ENCODE measurements around the gene LRTM2. TPM values are rescaled to one million over a fixed set of nuclear protein-coding genes. Genes with fewer than 3 reads are reported as not detected.

Gene LRTM2
- total and polyA plus RNA-seq, 12 donors, result 0.06 TPM; not detected in 11

- TF ChIP-seq CTCF (IDR thresholded peaks at IDR 0.05) (peak in 3 of 6 experiments; percentile 47 to 70 (median 54)), POLR2A (IDR thresholded peaks at IDR 0.05) (no peak)
- DNase-seq, result peak in 6 of 7 donors; percentile 24 to 86 (median 44)
- WGBS, 4 donors, result 72 to 77% (median 74%) methylated on average over 2 to 14 of the region's 14 CpGs
- Histone ChIP-seq H3K27me3 (no peaks in the 10 kb centered on the region), H3K27ac (peak overlapping the region in 1 of 5 donors; percentile 35), H3K4me3 (no peak overlapping the region), H3K9me3 (replicated peaks in 1 of 3) (no peaks in the 10 kb centered on the region), H3K4me1 (replicated peaks in 1 of 2) (peaks cover 9 to 11% of the 10 kb centered on the region in 2 donors), H3K36me3 (replicated peaks in 1 of 2) (no peaks in the 10 kb centered on the region)
- intact Hi-C loops (cut with DNase I), result no loop called here
These were observed 19.7 kb upstream of the LRTM2 start for GRCh38 chr12:1800401-1801302.

GRCh38 chr12:1801303-1801975, 18.9 kb upstream of the LRTM2 start:
- Histone ChIP-seq H3K27ac (peak overlapping the region in 3 of 5 donors; percentile 34 to 59 (median 35)), H3K4me1 (replicated peaks in 1 of 2) (peaks cover 6% of the 10 kb centered on the region in 2 donors), H3K4me3 (no peak overlapping the region), H3K9me3 (replicated peaks in 1 of 3) (no peaks in the 10 kb centered on the region), H3K36me3 (replicated peaks in 1 of 2) (no peaks in the 10 kb centered on the region), H3K27me3 (no peaks in the 10 kb centered on the region)
- DNase-seq, result peak in 4 of 7 donors; percentile 53 to 77 (median 64)
- peak in 1 of 2 donors; percentile 23 for TF ChIP-seq POLR2A (IDR thresholded peaks at IDR 0.05)
- TF ChIP-seq CTCF (IDR thresholded peaks at IDR 0.05), result no peak
- WGBS, 4 donors, result 47 to 56% (median 53%) methylated on average over 7 to 16 of the region's 16 CpGs
- intact Hi-C loops (cut with DNase I), result no loop called here

- 63 to 82% (median 66%) methylated on average over 5 to 7 of the region's 7 CpGs for WGBS, 4 donors
- Histone ChIP-seq H3K9me3 (replicated peaks in 1 of 3) (no peaks in the 10 kb centered on the region), H3K4me1 (replicated peaks in 1 of 2) (peaks cover 0 to 3% of the 10 kb centered on the region in 2 donors), H3K4me3 (no peak overlapping the region), H3K36me3 (replicated peaks in 1 of 2) (no peaks in the 10 kb centered on the region), H3K27ac (no peak overlapping the region), H3K27me3 (no peaks in the 10 kb centered on the region)
- no peak for TF ChIP-seq CTCF (IDR thresholded peaks at IDR 0.05)
- TF ChIP-seq POLR2A (IDR thresholded peaks at IDR 0.05), result no peak
- intact Hi-C loops (cut with DNase I), result no loop called here
- peak in 1 of 7 donors; percentile 26 for DNase-seq
These were observed 16.6 kb upstream of the LRTM2 start for GRCh38 chr12:1803736-1804135.
